Activated CD8-positive, alpha-beta T cell treated with anti-CD3 and anti-CD28 coated beads for 36 hours (primary cell): Measurements from ENCODE around the gene SGPP1. TPM values are rescaled to one million over a fixed set of nuclear protein-coding genes. Genes with fewer than 3 reads are reported as not detected.

Experiments
- ATAC-seq: fragments of 200-7000 bp; cut with Tn5 transposase; one replicate; pipeline ENCODE4 v1.10.0; 2021; ENCODE audit warnings: mild to moderate bottlenecking, moderate library complexity
- CTCF ChIA-PET: fragments of 350-600 bp; sonication (Branson Sonifier 250); formaldehyde crosslinking; loops from one replicate; lab custom pipeline; 2021; ENCODE audit warnings: antibody characterized with exemption; lab: Charles Lee
- POLR2A ChIA-PET: fragments of 350-600 bp; sonication (Branson Sonifier 250); formaldehyde crosslinking; loops from one replicate; lab custom pipeline; 2021; ENCODE audit warnings: antibody characterized with exemption; lab: Charles Lee
- DNase-seq: peaks from one replicate; pipeline ENCODE4 v3.0.0-alpha.2; 2020
- H3K27ac Mint-ChIP-seq: one replicate; pipeline ENCODE4 v1.8.0; 2021; ENCODE audit warnings: mild to moderate bottlenecking, mixed read lengths
- H3K27me3 Mint-ChIP-seq: one replicate; pipeline ENCODE4 v1.8.0; 2021; ENCODE audit warnings: mixed read lengths
- H3K36me3 Mint-ChIP-seq: one replicate; pipeline ENCODE4 v1.8.0; 2021; ENCODE audit warnings: low read depth, mixed read lengths
- H3K4me1 Mint-ChIP-seq: one replicate; pipeline ENCODE4 v1.8.0; 2021; ENCODE audit warnings: low read depth, mixed read lengths
- H3K4me3 Mint-ChIP-seq: one replicate; pipeline ENCODE4 v1.8.0; 2021; ENCODE audit warnings: mild to moderate bottlenecking, moderate library complexity, mixed read lengths
- H3K9me3 Mint-ChIP-seq: one replicate; pipeline ENCODE4 v1.8.0; 2021; ENCODE audit warnings: mixed read lengths
- intact Hi-C: fragments of 100-400 bp; cut with micrococcal nuclease; formaldehyde crosslinking; loops from one replicate; pipeline ENCODE4 v1.10.0; 2022
- total RNA-seq, 2 experiments: library from RNA; stranded (reverse); gene quantifications; one replicate each; pipeline ENCODE4 v1.2.3, GENCODE V29; 2021
- TF ChIP-seq, protein P1 (sequence below): fragments of 200-600 bp; IDR thresholded peaks from one replicate; pipeline ENCODE4 v1.8.0; 2022; ENCODE audit warnings: antibody characterized with exemption, mild to moderate bottlenecking

The SGPP1 gene
- total RNA-seq, 2 experiments from 2014 or later = 10.5 to 10.9 TPM

DNA sequence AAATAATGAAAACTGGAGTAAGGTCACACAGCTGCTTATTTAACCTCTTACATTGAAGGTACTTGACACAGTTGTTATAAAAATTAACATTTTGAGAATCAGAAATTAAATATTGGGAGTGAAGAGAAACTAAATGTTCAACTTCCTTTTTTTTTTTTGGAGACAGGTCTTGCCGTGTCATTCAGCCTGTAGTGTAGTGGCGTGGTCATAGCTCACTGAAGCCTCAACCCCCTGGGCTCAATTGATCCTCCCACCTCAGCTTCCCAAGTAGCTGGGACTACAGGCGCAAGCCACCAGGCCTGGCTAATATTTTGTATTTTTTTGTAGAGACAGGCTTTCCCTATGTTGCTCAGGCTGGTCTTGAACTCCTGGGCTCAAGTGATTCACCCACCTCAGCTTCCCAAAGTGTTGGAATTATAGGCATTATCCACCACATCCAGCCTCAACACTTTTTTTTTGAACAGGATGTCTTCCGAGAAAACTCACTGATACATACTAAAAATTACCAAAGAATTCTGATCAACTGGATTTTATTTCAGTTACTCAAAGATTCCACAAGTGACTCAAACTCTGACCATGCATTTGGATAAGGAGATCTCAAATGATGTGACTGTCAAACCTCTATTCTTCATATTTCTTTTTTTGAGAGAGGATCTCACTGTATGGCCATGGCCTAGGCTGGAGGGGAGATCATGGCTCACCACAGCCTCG is 35.4 kb downstream of the SGPP1 start:
- intact Hi-C loops = no loop called here

DNA sequence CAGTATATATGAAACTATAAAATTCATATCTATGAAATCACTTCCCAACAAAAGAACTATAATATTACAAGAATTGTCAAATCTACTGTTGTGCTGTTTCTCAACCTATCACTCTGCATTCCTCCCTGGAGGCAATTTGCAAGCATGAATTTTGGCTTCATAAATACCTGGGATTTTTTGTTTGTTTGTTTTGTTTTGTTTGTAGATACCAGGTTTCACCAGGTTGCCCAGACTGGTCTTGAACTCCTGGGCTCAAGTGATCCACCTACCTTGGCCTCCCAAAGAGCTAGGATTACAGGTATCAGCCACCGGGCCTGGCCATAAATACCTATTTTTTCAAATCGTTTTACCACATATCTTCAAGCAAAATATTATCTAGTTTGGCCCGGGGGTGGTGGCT is 38.7 kb downstream of the SGPP1 start:
- peaks cover 11% of the 10 kb centered on the region for H3K36me3 Mint-ChIP-seq
- intact Hi-C loops = no loop called here
- H3K27me3 Mint-ChIP-seq = no peaks in the 10 kb centered on the region
- TF ChIP-seq, protein P1, sequence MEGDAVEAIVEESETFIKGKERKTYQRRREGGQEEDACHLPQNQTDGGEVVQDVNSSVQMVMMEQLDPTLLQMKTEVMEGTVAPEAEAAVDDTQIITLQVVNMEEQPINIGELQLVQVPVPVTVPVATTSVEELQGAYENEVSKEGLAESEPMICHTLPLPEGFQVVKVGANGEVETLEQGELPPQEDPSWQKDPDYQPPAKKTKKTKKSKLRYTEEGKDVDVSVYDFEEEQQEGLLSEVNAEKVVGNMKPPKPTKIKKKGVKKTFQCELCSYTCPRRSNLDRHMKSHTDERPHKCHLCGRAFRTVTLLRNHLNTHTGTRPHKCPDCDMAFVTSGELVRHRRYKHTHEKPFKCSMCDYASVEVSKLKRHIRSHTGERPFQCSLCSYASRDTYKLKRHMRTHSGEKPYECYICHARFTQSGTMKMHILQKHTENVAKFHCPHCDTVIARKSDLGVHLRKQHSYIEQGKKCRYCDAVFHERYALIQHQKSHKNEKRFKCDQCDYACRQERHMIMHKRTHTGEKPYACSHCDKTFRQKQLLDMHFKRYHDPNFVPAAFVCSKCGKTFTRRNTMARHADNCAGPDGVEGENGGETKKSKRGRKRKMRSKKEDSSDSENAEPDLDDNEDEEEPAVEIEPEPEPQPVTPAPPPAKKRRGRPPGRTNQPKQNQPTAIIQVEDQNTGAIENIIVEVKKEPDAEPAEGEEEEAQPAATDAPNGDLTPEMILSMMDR = no peak
- no peak overlapping the region for H3K27ac Mint-ChIP-seq
- DNase-seq (no peak), ATAC-seq (no peak)
- ChIA-PET CTCF (interaction anchor here (1.2 kb wide), 1 partner anchor 38 kb away, joined by 3 read pairs; the partner anchor contains the start of gene SGPP1), POLR2A (interaction anchor here (1.0 kb wide), 1 partner anchor 11 kb away, joined by 3 read pairs; no protein-coding TSS in a partner anchor)
- no peaks in the 10 kb centered on the region for H3K4me1 Mint-ChIP-seq
- no peak overlapping the region for H3K4me3 Mint-ChIP-seq
- H3K9me3 Mint-ChIP-seq = no peaks in the 10 kb centered on the region

More for the DNA sequence above, 35.4 kb downstream of the SGPP1 start:
- DNase-seq = no peak
- CTCF ChIA-PET = interaction anchor here (1.1 kb wide), 1 partner anchor 59 kb away, joined by 3 read pairs; no protein-coding TSS in a partner anchor
- Mint-ChIP-seq H3K4me3 (no peak overlapping the region), H3K27me3 (no peaks in the 10 kb centered on the region), H3K4me1 (peaks cover 8% of the 10 kb centered on the region), H3K9me3 (no peaks in the 10 kb centered on the region), H3K36me3 (peaks cover 7% of the 10 kb centered on the region), H3K27ac (no peak overlapping the region)
- ATAC-seq = no peak
- TF ChIP-seq, protein P1 = no peak
- POLR2A ChIA-PET = interaction anchor here (0.7 kb wide), 1 partner anchor 33 kb away, joined by 3 read pairs; no protein-coding TSS in a partner anchor

DNA sequence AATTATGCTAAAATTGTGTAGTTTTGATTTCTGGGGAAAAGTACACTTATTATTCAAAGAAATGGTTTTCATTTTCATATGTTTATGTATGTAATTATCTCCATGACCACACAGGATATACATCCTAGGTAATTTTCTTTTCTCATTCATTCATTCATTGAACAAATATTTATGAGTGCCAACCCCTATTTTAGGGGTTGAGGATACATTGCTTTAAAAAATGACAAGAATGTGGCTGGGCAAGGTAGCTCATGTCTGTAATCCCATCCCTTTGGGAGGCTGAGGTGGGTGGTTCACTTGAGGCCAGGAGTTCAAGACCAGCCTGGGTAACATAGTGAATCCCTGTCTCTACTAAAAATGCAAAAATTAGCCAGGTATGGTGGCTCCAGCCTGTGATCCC is 40.9 kb downstream of the SGPP1 start:
- Mint-ChIP-seq H3K4me1 (peaks cover 3% of the 10 kb centered on the region), H3K27me3 (no peaks in the 10 kb centered on the region), H3K9me3 (no peaks in the 10 kb centered on the region), H3K4me3 (no peak overlapping the region), H3K36me3 (peaks cover 9% of the 10 kb centered on the region), H3K27ac (no peak overlapping the region)
- intact Hi-C loops = no loop called here
- DNase-seq (no peak), ATAC-seq (no peak)
- ChIA-PET POLR2A (no interaction called here), CTCF (no interaction called here)
- TF ChIP-seq, protein P1 = no peak

DNA sequence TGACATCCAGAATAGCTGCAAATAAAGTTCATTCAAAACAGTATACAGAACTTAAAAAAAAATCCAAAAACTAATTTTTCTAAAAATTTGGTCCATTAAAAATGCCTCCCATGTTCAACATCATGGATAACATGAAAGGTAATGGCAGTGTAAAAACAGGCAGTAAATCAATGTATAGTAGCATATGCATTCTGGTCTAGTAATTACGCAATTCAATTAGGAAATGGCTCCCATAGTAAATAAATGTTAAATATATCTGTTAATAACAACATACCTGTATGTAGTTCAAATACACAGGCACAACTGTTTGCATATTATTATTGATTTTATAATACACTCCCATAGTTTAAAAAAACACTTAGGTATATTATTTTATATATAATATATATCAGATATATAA is 42.5 kb downstream of the SGPP1 start:
- H3K4me1 Mint-ChIP-seq = peaks cover 3% of the 10 kb centered on the region
- DNase-seq (no peak), ATAC-seq (no peak)
- no peak overlapping the region for H3K4me3 Mint-ChIP-seq
- intact Hi-C loops = no loop called here
- POLR2A ChIA-PET = no interaction called here
- no peaks in the 10 kb centered on the region for H3K9me3 Mint-ChIP-seq
- no peak overlapping the region for H3K27ac Mint-ChIP-seq
- CTCF ChIA-PET = no interaction called here
- no peaks in the 10 kb centered on the region for H3K27me3 Mint-ChIP-seq
- TF ChIP-seq, protein P1 = no peak
- H3K36me3 Mint-ChIP-seq = peaks cover 11% of the 10 kb centered on the region
